ENCODE measurements around the gene PCBP3.

The PCBP3 gene

DNA sequence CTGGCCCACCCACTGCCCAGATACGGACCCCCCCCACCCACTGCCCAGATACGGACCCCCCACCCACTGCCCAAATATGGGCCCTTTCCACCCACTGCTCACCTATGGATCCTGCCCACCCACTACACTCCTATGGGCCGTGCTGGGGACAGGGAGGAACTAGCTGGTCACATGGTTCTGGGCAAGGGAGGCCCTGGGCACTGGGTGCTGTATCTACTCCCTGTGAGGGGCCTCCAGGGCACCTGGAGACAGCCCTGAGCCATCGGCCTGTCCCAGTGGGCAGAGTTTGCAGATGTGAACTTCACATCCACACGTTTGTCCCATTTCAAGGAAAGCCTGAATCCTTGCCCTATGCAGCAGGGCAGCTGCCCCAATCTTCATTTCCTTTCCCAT is 266.6 kb downstream of the PCBP3 start:
- H3K27ac ChIP-seq, result no peak overlapping the region
- TF ChIP-seq, protein P1, sequence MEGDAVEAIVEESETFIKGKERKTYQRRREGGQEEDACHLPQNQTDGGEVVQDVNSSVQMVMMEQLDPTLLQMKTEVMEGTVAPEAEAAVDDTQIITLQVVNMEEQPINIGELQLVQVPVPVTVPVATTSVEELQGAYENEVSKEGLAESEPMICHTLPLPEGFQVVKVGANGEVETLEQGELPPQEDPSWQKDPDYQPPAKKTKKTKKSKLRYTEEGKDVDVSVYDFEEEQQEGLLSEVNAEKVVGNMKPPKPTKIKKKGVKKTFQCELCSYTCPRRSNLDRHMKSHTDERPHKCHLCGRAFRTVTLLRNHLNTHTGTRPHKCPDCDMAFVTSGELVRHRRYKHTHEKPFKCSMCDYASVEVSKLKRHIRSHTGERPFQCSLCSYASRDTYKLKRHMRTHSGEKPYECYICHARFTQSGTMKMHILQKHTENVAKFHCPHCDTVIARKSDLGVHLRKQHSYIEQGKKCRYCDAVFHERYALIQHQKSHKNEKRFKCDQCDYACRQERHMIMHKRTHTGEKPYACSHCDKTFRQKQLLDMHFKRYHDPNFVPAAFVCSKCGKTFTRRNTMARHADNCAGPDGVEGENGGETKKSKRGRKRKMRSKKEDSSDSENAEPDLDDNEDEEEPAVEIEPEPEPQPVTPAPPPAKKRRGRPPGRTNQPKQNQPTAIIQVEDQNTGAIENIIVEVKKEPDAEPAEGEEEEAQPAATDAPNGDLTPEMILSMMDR (IDR thresholded peaks at IDR 0.05), result no peak

DNA sequence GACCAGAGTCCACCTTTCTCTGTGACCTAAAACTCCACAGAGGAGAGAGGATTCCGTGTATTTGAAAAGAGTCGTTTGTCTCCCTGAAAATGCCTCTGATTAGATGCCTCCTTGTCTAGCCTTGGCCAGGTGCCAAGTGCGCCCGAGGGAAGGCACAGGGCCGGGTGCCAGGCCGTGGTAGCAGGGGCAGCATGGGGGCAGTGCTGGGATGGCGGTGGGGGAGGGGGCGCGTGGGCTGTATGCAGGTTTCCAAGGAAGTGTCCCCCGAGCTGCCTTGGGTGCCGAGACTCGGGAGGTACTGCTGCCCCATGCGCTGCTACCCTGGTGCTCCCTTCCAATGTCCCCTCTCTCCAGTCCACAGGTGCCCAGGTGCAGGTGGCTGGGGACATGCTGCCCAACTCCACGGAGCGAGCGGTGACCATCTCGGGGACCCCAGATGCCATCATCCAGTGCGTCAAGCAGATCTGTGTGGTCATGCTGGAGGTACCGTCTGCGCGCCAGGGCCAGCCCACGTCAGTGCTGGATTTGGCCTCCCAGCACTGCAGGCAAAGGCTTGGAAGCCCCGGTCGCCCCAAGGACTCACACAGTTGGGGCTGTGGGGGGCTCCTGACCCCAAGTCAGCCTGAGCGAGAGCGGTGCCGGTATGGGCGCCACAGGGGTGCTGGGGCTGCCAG is 267.2 kb downstream of the PCBP3 start:
- no peak for TF ChIP-seq ZFX (IDR thresholded peaks at IDR 0.05; ENCODE audit: borderline replicate concordance)
- TF ChIP-seq, protein P1 (IDR thresholded peaks at IDR 0.05), result no peak
- no peak overlapping the region for H3K27ac ChIP-seq

DNA sequence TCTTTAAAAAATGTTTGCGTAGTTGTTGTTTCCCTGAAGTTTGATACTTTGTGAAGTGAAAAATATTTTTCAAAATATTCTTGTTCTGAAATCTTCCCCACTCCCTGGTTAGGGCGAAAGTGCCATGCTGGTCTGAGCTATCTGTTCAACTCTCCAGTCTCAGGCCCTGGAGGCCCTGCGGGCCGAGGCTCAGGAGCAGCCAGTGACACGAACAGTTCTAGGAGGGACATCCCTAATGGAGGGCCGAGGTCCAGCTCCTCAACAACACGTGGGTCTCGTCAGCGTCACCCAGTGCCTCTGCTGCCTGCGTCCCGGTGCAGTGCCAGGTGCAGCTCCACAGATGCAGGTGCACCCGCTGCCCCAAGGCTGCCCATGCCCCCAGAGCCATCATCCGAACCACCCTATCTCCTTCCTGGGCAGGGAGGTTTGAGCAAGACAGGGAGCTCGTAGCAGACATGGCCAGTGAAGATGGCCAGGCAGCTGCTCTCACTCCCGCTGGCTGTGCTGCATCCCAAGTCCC is 268.3 kb downstream of the PCBP3 start:
- no peak for TF ChIP-seq ZFX (IDR thresholded peaks at IDR 0.05; ENCODE audit: borderline replicate concordance)
- TF ChIP-seq, protein P1 (IDR thresholded peaks at IDR 0.05), result no peak
- H3K27ac ChIP-seq, result no peak overlapping the region

DNA sequence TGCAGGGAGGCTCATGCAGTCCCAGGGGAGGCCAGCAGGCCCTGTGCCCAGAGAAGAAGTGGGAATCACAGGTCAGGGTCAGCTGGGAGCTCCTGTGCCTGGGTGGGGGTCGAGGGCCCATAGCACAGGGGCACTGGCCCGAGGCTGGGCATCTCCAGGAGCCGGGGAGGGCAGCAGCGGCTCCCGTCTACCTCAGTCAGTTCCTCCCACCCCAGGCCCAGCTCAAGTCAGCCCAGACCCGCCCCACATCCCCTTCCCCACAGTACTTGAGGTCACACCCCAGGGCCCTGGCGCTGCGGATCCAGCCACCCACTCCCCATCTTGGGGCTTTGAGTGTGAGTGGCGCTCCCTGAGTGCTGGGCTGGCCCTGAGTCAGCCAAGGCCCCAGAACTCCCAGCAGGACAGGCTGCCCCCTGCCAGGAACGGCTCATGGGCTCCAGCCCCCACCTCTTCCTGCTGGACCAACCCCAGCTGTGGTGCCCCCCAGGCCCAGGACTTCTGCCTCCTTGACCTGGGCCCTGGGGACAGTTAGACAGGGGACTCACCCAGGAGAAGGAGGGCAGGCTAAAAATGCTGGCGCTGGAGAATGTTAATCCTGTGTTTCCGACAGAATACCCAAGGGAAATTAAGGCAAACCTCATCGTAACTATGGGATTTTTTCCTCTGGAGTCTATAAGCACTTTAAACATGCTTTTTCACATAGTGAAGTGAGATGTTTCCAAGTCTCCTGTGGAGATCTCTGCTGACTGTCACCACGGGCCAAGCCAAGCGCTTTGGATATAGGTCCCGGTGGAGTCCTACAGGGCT is 269.3 kb downstream of the PCBP3 start:
- no peak overlapping the region for H3K27ac ChIP-seq
- no peak for TF ChIP-seq ZFX (IDR thresholded peaks at IDR 0.05; ENCODE audit: borderline replicate concordance)
- TF ChIP-seq, protein P1 (IDR thresholded peaks at IDR 0.05), result no peak

DNA sequence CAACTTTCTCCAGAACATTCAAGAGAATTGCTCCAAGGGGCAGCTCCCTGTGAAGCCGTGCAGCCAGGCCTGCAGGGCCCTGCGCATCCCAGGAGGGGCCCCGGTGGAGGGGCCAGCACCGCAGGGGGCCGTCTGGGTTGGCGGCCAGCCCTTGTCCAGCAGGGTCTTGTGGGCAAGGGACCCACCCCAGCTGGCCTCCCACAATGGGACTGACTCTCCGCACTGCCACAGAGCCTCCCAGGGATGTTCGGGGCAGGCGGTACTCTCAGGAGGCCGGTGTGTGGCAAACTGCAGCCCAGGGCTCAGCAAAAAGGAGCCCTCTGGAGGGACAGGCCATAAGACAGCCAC is 269.9 kb downstream of the PCBP3 start:
- H3K27ac ChIP-seq, result no peak overlapping the region
- TF ChIP-seq, protein P1 (IDR thresholded peaks at IDR 0.05), result no peak
- TF ChIP-seq ZFX (IDR thresholded peaks at IDR 0.05; ENCODE audit: borderline replicate concordance), result no peak

DNA sequence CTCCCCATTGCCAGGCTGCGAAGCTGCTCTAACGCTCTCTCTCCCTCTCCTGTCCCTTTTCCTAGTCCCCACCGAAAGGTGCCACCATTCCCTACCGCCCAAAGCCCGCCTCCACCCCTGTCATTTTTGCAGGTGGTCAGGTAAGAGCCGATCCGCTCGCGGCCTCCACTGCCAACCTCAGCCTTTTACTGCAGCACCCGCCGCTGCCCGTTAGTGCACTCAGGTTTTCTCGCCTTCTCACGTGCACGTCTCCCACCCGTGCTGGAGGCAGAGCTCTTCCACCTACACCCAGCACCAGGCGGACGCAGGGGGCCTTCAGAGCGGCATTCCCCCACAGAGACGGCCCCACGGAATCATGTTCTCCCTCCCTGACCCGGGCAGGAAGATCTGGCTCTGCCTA is 270.4 kb downstream of the PCBP3 start:
- TF ChIP-seq ZFX (IDR thresholded peaks at IDR 0.05; ENCODE audit: borderline replicate concordance), result no peak
- TF ChIP-seq, protein P1 (IDR thresholded peaks at IDR 0.05), result no peak
- H3K27ac ChIP-seq, result no peak overlapping the region

DNA sequence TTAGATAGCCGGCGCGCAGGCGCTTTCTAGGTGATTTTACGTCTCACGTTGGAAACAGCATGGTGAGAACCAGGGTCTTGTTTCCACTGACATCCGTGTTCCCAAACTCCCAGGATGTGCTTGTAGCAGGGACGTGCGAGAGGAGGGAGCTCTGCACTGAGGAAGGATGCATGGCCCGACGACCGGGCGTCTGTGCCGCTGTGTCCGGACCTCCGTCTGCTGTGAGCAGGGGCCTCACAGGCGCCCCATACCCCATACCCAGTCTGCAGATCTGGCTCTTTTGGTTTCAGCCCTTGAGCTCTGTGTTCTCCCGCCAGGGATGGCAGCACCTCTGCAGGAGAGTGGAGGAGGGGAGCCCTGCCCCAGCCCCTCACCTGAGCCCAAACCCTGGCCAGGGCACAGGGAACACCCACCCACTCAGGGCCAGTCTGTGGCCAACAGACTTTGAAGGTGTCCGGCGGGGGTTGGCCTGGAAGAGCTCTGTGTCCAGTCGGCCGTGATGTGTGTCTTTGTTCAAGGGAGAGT is 270.9 kb downstream of the PCBP3 start:
- TF ChIP-seq, protein P1 (IDR thresholded peaks at IDR 0.05), result no peak
- TF ChIP-seq ZFX (IDR thresholded peaks at IDR 0.05; ENCODE audit: borderline replicate concordance), result no peak
- no peak overlapping the region for H3K27ac ChIP-seq

Data from 22Rv1 (cell line).